Measurements from ENCODE around the gene FBXO11. TPM values are rescaled to one million over a fixed set of nuclear protein-coding genes. Genes with fewer than 3 reads are reported as not detected.

FBXO11 gene
- total RNA-seq, 1 experiment from 2014 or later = 43.8 TPM

- Mint-ChIP-seq H3K4me3 (peak overlapping the region; percentile 74), H3K9me3 (no peaks in the 10 kb centered on the region), H3K27ac (no peak overlapping the region), H3K4me1 (peaks cover 34% of the 10 kb centered on the region), H3K27me3 (ENCODE audit: low read depth) (peaks cover 3% of the 10 kb centered on the region; the same call in 1 of the 2 replicates), H3K36me3 (peaks cover 11% of the 10 kb centered on the region)
- POLR2A ChIA-PET = no interaction called here
- ATAC-seq = no peak; the same call in 1 of the 2 replicates
- no peak for TF ChIP-seq NFATC4 (CRISPR knock-in tag; IDR thresholded peaks at IDR 0.05)
- no peak for TF ChIP-seq MYBL2 (CRISPR knock-in tag; IDR thresholded peaks at IDR 0.05)
- no peak for TF ChIP-seq SP1 (CRISPR knock-in tag; conservative IDR thresholded peaks at IDR 0.05)
- no peak for TF ChIP-seq IRF2 (CRISPR knock-in tag; IDR thresholded peaks at IDR 0.05; ENCODE audit: borderline replicate concordance, low read depth)
- no peak for TF ChIP-seq TP53 (CRISPR knock-in tag; IDR thresholded peaks at IDR 0.05)
- TF ChIP-seq PRRX2 (CRISPR knock-in tag; IDR thresholded peaks at IDR 0.05) = no peak
- TF ChIP-seq ELF4 (CRISPR knock-in tag; IDR thresholded peaks at IDR 0.05; ENCODE audit: low read depth) = no peak
- DNase-seq (ENCODE audit: low spot score) = no peak
- CTCF ChIA-PET = interaction anchor here (0.6 to 1.7 kb wide), 2 partner anchors 261 to 447 kb away, joined by 3 to 5 read pairs; no protein-coding TSS in a partner anchor
Observed at GRCh38 chr2:47782381-47782670, 124.0 kb downstream of the FBXO11 start.

GRCh38 chr2:47779426-47779790 is 126.9 kb downstream of the FBXO11 start:
- ATAC-seq = no peak
- no peak for TF ChIP-seq E2F5 (CRISPR knock-in tag; IDR thresholded peaks at IDR 0.05)
- no peak for TF ChIP-seq ATF3 (CRISPR knock-in tag; conservative IDR thresholded peaks at IDR 0.05)
- no peak for TF ChIP-seq CDX4 (CRISPR knock-in tag; IDR thresholded peaks at IDR 0.05; ENCODE audit: borderline replicate concordance)
- TF ChIP-seq ZMAT4 (CRISPR knock-in tag; IDR thresholded peaks at IDR 0.05) = no peak
- no peak for TF ChIP-seq ZNF416 (CRISPR knock-in tag; IDR thresholded peaks at IDR 0.05)
- no peak for TF ChIP-seq GTF2I (CRISPR knock-in tag; conservative IDR thresholded peaks at IDR 0.05)
- TF ChIP-seq IRF1 (CRISPR knock-in tag; IDR thresholded peaks at IDR 0.05) = no peak
- TF ChIP-seq TP53 (CRISPR knock-in tag; IDR thresholded peaks at IDR 0.05) = no peak
- TF ChIP-seq MAX (CRISPR knock-in tag; IDR thresholded peaks at IDR 0.05) = no peak
- no peak for TF ChIP-seq AFF4 (CRISPR knock-in tag; IDR thresholded peaks at IDR 0.05; ENCODE audit: borderline replicate concordance)
- TF ChIP-seq ZNF425 (CRISPR knock-in tag; conservative IDR thresholded peaks at IDR 0.05) = no peak
- TF ChIP-seq PRDM15 (CRISPR knock-in tag; IDR thresholded peaks at IDR 0.05) = no peak
- CTCF ChIA-PET = no interaction called here
- Mint-ChIP-seq H3K9me3 (no peaks in the 10 kb centered on the region), H3K4me3 (no peak overlapping the region), H3K27ac (no peak overlapping the region), H3K4me1 (peaks cover 20% of the 10 kb centered on the region), H3K27me3 (ENCODE audit: low read depth) (0 out of 2 replicates have a peak, but pooled peaks cover 3% of the 10 kb centered on the region), H3K36me3 (no peaks in the 10 kb centered on the region)
- POLR2A ChIA-PET = no interaction called here
- no peak for DNase-seq (ENCODE audit: low spot score)
